Measurements from ENCODE around the gene EXOC3. TPM values are rescaled to one million over a fixed set of nuclear protein-coding genes. Genes with fewer than 3 reads are reported as not detected.

EXOC3 gene
- total RNA-seq, 1 experiment from 2014 or later: 16.7 TPM

- no peak for DNase-seq (ENCODE audit: low spot score)
- in situ Hi-C loops (cut with HindIII; ENCODE audit: low sequenced_read_pairs): no loop called here
Measured at GRCh38 chr5:451587-452458, 8.8 kb downstream of the EXOC3 start.

GRCh38 chr5:452978-453710, 10.2 kb downstream of the EXOC3 start:
- in situ Hi-C loops (cut with HindIII; ENCODE audit: low sequenced_read_pairs): no loop called here
- DNase-seq (ENCODE audit: low spot score): no peak

GRCh38 chr5:453725-454481, 10.9 kb downstream of the EXOC3 start:
- no peak for DNase-seq (ENCODE audit: low spot score)
- in situ Hi-C loops (cut with HindIII; ENCODE audit: low sequenced_read_pairs): no loop called here

- no peak for DNase-seq (ENCODE audit: low spot score)
- in situ Hi-C loops (cut with HindIII; ENCODE audit: low sequenced_read_pairs): no loop called here
Measured at GRCh38 chr5:454936-455335, 12.0 kb downstream of the EXOC3 start.

- DNase-seq (ENCODE audit: low spot score): no peak
- in situ Hi-C loops (cut with HindIII; ENCODE audit: low sequenced_read_pairs): no loop called here
Measured at GRCh38 chr5:455806-456205, 12.8 kb downstream of the EXOC3 start.

- in situ Hi-C loops (cut with HindIII; ENCODE audit: low sequenced_read_pairs): no loop called here
- DNase-seq (ENCODE audit: low spot score): no peak
Measured at GRCh38 chr5:456351-457194, 13.6 kb downstream of the EXOC3 start.

GRCh38 chr5:457195-457961, 14.4 kb downstream of the EXOC3 start:
- DNase-seq (ENCODE audit: low spot score): no peak
- in situ Hi-C loops (cut with HindIII; ENCODE audit: low sequenced_read_pairs): no loop called here

GRCh38 chr5:458547-459353, 15.8 kb downstream of the EXOC3 start:
- in situ Hi-C loops (cut with HindIII; ENCODE audit: low sequenced_read_pairs): no loop called here
- no peak for DNase-seq (ENCODE audit: low spot score)

- in situ Hi-C loops (cut with HindIII; ENCODE audit: low sequenced_read_pairs): no loop called here
- DNase-seq (ENCODE audit: low spot score): no peak
Measured at GRCh38 chr5:459562-460272, 16.7 kb downstream of the EXOC3 start.

- in situ Hi-C loops (cut with HindIII; ENCODE audit: low sequenced_read_pairs): no loop called here
- no peak for DNase-seq (ENCODE audit: low spot score)
Measured at GRCh38 chr5:460273-460625, 17.3 kb downstream of the EXOC3 start.

GRCh38 chr5:462051-462481, 19.1 kb downstream of the EXOC3 start:
- no peak for DNase-seq (ENCODE audit: low spot score)
- in situ Hi-C loops (cut with HindIII; ENCODE audit: low sequenced_read_pairs): no loop called here

- in situ Hi-C loops (cut with HindIII; ENCODE audit: low sequenced_read_pairs): no loop called here
- no peak for DNase-seq (ENCODE audit: low spot score)
Measured at GRCh38 chr5:463301-463700, 20.3 kb downstream of the EXOC3 start.

- in situ Hi-C loops (cut with HindIII; ENCODE audit: low sequenced_read_pairs): no loop called here
- no peak for DNase-seq (ENCODE audit: low spot score)
Measured at GRCh38 chr5:463952-464351, 21.0 kb downstream of the EXOC3 start.

GRCh38 chr5:464446-464842, 21.5 kb downstream of the EXOC3 start:
- in situ Hi-C loops (cut with HindIII; ENCODE audit: low sequenced_read_pairs): no loop called here
- no peak for DNase-seq (ENCODE audit: low spot score)

- in situ Hi-C loops (cut with HindIII; ENCODE audit: low sequenced_read_pairs): no loop called here
- DNase-seq (ENCODE audit: low spot score): no peak
Measured at GRCh38 chr5:464843-465590, 22.0 kb downstream of the EXOC3 start.
